GM10248 (cell line): ENCODE measurements around the gene ABRAXAS1.

ENCODE experiments used
- CTCF ChIA-PET: fragments of 300-600 bp; sonication (Branson Sonifier 250); formaldehyde crosslinking; extraction: SDS; loops from one replicate; lab custom pipeline; 2021; ENCODE audit warnings: antibody characterized with exemption; lab: Yijun Ruan, JAX
- POLR2A ChIA-PET: fragments of 350-650 bp; sonication (Branson Sonifier 250); formaldehyde crosslinking; extraction: SDS; loops from one replicate; lab custom pipeline; 2020; ENCODE audit warnings: antibody characterized with exemption; lab: Yijun Ruan, JAX
- DNase-seq: peaks from one replicate; pipeline ENCODE4 v3.0.0; 2012; ENCODE audit errors: extremely low spot score
- CTCF ChIP-seq: IDR thresholded peaks from 2 replicates; pipeline ENCODE4 v1.5.1; 2012; ENCODE audit warnings: mild to moderate bottlenecking, low read depth; ENCODE audit errors: extremely low read depth, missing control alignments, control extremely low read depth

ABRAXAS1 gene

GRCh38 chr4:83431200-83431599 is 53.7 kb downstream of the ABRAXAS1 start:
- TF ChIP-seq CTCF = no peak
- CTCF ChIA-PET = no interaction called here
- no peak for DNase-seq
- POLR2A ChIA-PET = no interaction called here

GRCh38 chr4:83418211-83418610 is 66.7 kb downstream of the ABRAXAS1 start:
- ChIA-PET CTCF (interaction anchor here (1.0 to 2.0 kb wide), 4 partner anchors 8 to 68 kb away, joined by 3 to 4 read pairs (median 3); no protein-coding TSS in a partner anchor), POLR2A (interaction anchor here (0.6 kb wide), 1 partner anchor 121 kb away, joined by 3 read pairs; no protein-coding TSS in a partner anchor)
- DNase-seq = no peak
- no peak for TF ChIP-seq CTCF

GRCh38 chr4:83417566-83417965 is 67.3 kb downstream of the ABRAXAS1 start:
- ChIA-PET POLR2A (interaction anchor here (0.6 kb wide), 1 partner anchor 120 kb away, joined by 3 read pairs; no protein-coding TSS in a partner anchor), CTCF (interaction anchor here (1.0 to 2.0 kb wide), 3 partner anchors 8 to 68 kb away, joined by 3 to 4 read pairs (median 3); no protein-coding TSS in a partner anchor)
- no peak for DNase-seq
- no peak for TF ChIP-seq CTCF

- DNase-seq = no peak
- ChIA-PET POLR2A (no interaction called here), CTCF (no interaction called here)
These were observed 71.2 kb downstream of the ABRAXAS1 start for GRCh38 chr4:83413676-83414075.

More at GRCh38 chr4:83413676-83414075, 71.2 kb downstream of the ABRAXAS1 start:
- no peak for TF ChIP-seq CTCF
